GM12878 (cell line): ENCODE data around the gene MAN1B1.

Experiments
- ATF2 ChIP-seq: IDR thresholded peaks from 2 replicates; pipeline ENCODE4 v1.6.1; 2012; ENCODE audit warnings: low read length, inconsistent platforms
- BHLHE40 ChIP-seq, 2 experiments: fragments of 450-650 bp in 1 of 2; IDR thresholded peaks; 2 replicates each; pipeline ENCODE4 v1.6.1; 2011 to 2017; ENCODE audit warnings: low read depth in 2 of 2, borderline replicate concordance in 1 of 2, improper control_type of control experiment in 1 of 2, low read length in 1 of 2, mild to moderate bottlenecking in 1 of 2
- CTCF ChIP-seq, 3 experiments: IDR thresholded peaks in 2 of 3; conservative IDR thresholded peaks in 1 of 3; 2 replicates each; pipeline ENCODE4 v1.5.1; 2011; ENCODE audit warnings: low read depth in 3 of 3, low read length in 3 of 3, mild to moderate bottlenecking in 3 of 3, control low read depth in 2 of 3, moderate library complexity in 2 of 3, inconsistent platforms in 1 of 3, mixed read lengths in 1 of 3; ENCODE audit not compliant: control insufficient read depth in 2 of 3, insufficient read depth in 1 of 3; ENCODE audit errors: extremely low read depth in 1 of 3
- E4F1 ChIP-seq: fragments of 450-650 bp; IDR thresholded peaks from 2 replicates; pipeline ENCODE4 v1.6.1; 2018; ENCODE audit warnings: borderline replicate concordance, mild to moderate bottlenecking; ENCODE audit not compliant: partially characterized antibody
- EGR1 ChIP-seq, 2 experiments: IDR thresholded peaks; 1 replicate in 1 of 2; 2 replicates in 1 of 2; pipeline ENCODE4 v1.6.1; 2011 to 2012; ENCODE audit warnings: low read depth in 2 of 2, low read length in 2 of 2, borderline replicate concordance in 1 of 2, mild to moderate bottlenecking in 1 of 2, moderate library complexity in 1 of 2
- EZH2 ChIP-seq: IDR thresholded peaks from 2 replicates; pipeline ENCODE4 v1.6.1; 2012; ENCODE audit warnings: low read depth, mild to moderate bottlenecking, control low read depth, inconsistent platforms, low read length, borderline replicate concordance; ENCODE audit not compliant: control insufficient read depth
- JUND ChIP-seq: IDR thresholded peaks from 2 replicates; pipeline ENCODE4 v1.6.1; 2012; ENCODE audit warnings: low read depth, mild to moderate bottlenecking, low read length, improper control_type of control experiment, moderate library complexity
- NFXL1 ChIP-seq: fragments of 450-650 bp; IDR thresholded peaks from 2 replicates; pipeline ENCODE4 v1.6.1; 2017; ENCODE audit warnings: antibody characterized with exemption, mild to moderate bottlenecking, borderline replicate concordance
- PBX3 ChIP-seq: IDR thresholded peaks from 2 replicates; pipeline ENCODE4 v1.6.1; 2011; ENCODE audit warnings: mild to moderate bottlenecking, low read depth, low read length, moderate library complexity; ENCODE audit not compliant: insufficient replicate concordance
- POLR2A ChIP-seq: IDR thresholded peaks from 2 replicates; pipeline ENCODE4 v1.6.1; 2011; ENCODE audit warnings: low read depth, mild to moderate bottlenecking, low read length
- POLR2AphosphoS5 ChIP-seq: IDR thresholded peaks from 2 replicates; pipeline ENCODE4 v1.6.1; 2011; ENCODE audit warnings: mild to moderate bottlenecking, low read length, inconsistent platforms

- TF ChIP-seq POLR2A (no peak), BHLHE40 (IDR thresholded peaks at IDR 0.05; ENCODE audit: borderline replicate concordance in 1 of 2, low read depth in 2 of 2, low read length in 1 of 2) (no peak), PBX3 (no peak), CTCF (IDR thresholded peaks at IDR 0.05 in 2 of 3, conservative IDR thresholded peaks at IDR 0.05 in 1 of 3; ENCODE audit: control insufficient read depth in 2 of 3, extremely low read depth in 1 of 3, insufficient read depth in 1 of 3, low read depth in 3 of 3, low read length in 3 of 3) (no peak), POLR2AphosphoS5 (no peak), ATF2 (no peak), NFXL1 (no peak), EZH2 (no peak), JUND (no peak), E4F1 (no peak), EGR1 (IDR thresholded peaks at IDR 0.05; ENCODE audit: borderline replicate concordance in 1 of 2, low read depth in 2 of 2, low read length in 2 of 2) (no peak)
Measured at GRCh38 chr9:137064880-137065164, 22.0 kb upstream of the MAN1B1 start.
